ENCODE data around the gene ST3GAL2. TPM values are rescaled to one million over a fixed set of nuclear protein-coding genes. Genes with fewer than 3 reads are reported as not detected.
A peak's percentile ranks its signal among the peaks of the same experiment; 100 is the strongest.

ST3GAL2 gene
- total RNA-seq, 1 experiment from 2014 or later = 45.9 TPM

- no peak overlapping the region for H3K4ac ChIP-seq (ENCODE audit: low read depth, low read length)
- peak overlapping the region; percentile 72 for H3K4me2 ChIP-seq (ENCODE audit: insufficient read depth, insufficient read length, low read length)
- H2AK5ac ChIP-seq (ENCODE audit: insufficient read length, low read length) = no peak overlapping the region
- no peaks in the 10 kb centered on the region for H3K79me2 ChIP-seq (ENCODE audit: insufficient read depth, low read length)
- no peak overlapping the region for H2AFZ ChIP-seq (ENCODE audit: low read length)
- no peak overlapping the region for H4K91ac ChIP-seq (ENCODE audit: insufficient read length, low read depth, low read length)
- peak overlapping the region; percentile 37 for H3K18ac ChIP-seq (ENCODE audit: insufficient read length, low read depth, low read length)
- H2BK5ac ChIP-seq (ENCODE audit: insufficient read length, low read length) = no peak overlapping the region
- no peak overlapping the region for H3T11ph ChIP-seq (ENCODE audit: low read length)
- H3K23ac ChIP-seq (ENCODE audit: insufficient read length, low read depth, low read length) = no peak overlapping the region
- H4K8ac ChIP-seq (replicated peaks; ENCODE audit: insufficient read length, low read depth, low read length) = no peak overlapping the region
- H3K9me3 ChIP-seq (ENCODE audit: control insufficient read depth, low read depth, low read length) = no peaks in the 10 kb centered on the region
- no peak overlapping the region for H4K5ac ChIP-seq (ENCODE audit: insufficient read length, low read depth, low read length)
- H2BK15ac ChIP-seq (ENCODE audit: low read depth, low read length) = no peak overlapping the region
- Mint-ChIP-seq H3K4me3 (peak overlapping the region; percentile 93 to 98), H3K27ac (peak overlapping the region; percentile 98 to 99 (median 98); a peak in 6 of 7 replicates), H3K4me1 (peaks cover 0 to 15% of the 10 kb centered on the region in 2 experiments; a peak in 2 of 4 replicates), H3K9me3 (no peaks in the 10 kb centered on the region; a peak in 1 of 5 replicates), H3K36me3 (ENCODE audit: insufficient read depth in 1 of 3, low read depth in 3 of 3) (peaks cover 14 to 57% (median 36%) of the 10 kb centered on the region in 3 experiments; a peak in 6 of 7 replicates), H3K27me3 (ENCODE audit: low read depth) (no peaks in the 10 kb centered on the region; the same call in 1 of the 2 replicates)
- no peaks in the 10 kb centered on the region for H4K20me1 ChIP-seq (ENCODE audit: control insufficient read depth, insufficient read depth, insufficient read length)
- H3K4me1 ChIP-seq (ENCODE audit: insufficient read depth, low read length) = no peaks in the 10 kb centered on the region; the same call in 1 of the 2 replicates
- no CpG with 5 or more reads among the region's 52 CpGs for WGBS (ENCODE audit: extremely low coverage, insufficient read length, low lambda C conversion rate)
- no peaks in the 10 kb centered on the region for H3K27me3 ChIP-seq (ENCODE audit: insufficient read depth, low read length)
- no peak overlapping the region for H3K27ac ChIP-seq (ENCODE audit: insufficient read length, low read depth, low read length)
- no peak overlapping the region for H2BK20ac ChIP-seq (ENCODE audit: low read depth, low read length, poor library complexity, severe bottlenecking)
- H3K23me2 ChIP-seq (ENCODE audit: insufficient read length, low read depth, low read length, poor library complexity, severe bottlenecking) = peaks cover 6% of the 10 kb centered on the region
- peak; percentile 99 for DNase-seq
- no peaks in the 10 kb centered on the region for H3K79me1 ChIP-seq (ENCODE audit: insufficient read depth, low read depth, low read length, poor library complexity, severe bottlenecking)
- peak overlapping the region; percentile 67; the same call in 1 of the 2 replicates for H3K14ac ChIP-seq (ENCODE audit: insufficient read depth, low read length)
- peak overlapping the region; percentile 70 for H3K9ac ChIP-seq (ENCODE audit: extremely low read depth, insufficient read length, low read length)
- no peak overlapping the region for H2BK120ac ChIP-seq (ENCODE audit: low read depth, low read length, poor library complexity, severe bottlenecking)
- no peak overlapping the region for H2BK12ac ChIP-seq (ENCODE audit: insufficient read length, low read depth, low read length)
- TF ChIP-seq CTCF (conservative IDR thresholded peaks at IDR 0.05) = peak; percentile 46; the same call in 2 of the 3 replicates
- no peak overlapping the region for H3K56ac ChIP-seq (ENCODE audit: insufficient read length, low read depth, low read length)
Observed at GRCh38 chr16:70380919-70381603, 57.8 kb downstream of the ST3GAL2 start.
